Body of pancreas (tissue), 4 donors: Measurements from ENCODE around the gene ELANE. TPM values are rescaled to one million over a fixed set of nuclear protein-coding genes. Genes with fewer than 3 reads are reported as not detected.

Experiments
- ATAC-seq: fragments of 150-250 bp; one replicate; pipeline ENCODE4 v1.9.1; 2016
- DNase-seq, 4 donors: peaks; one replicate each; pipeline ENCODE4 v3.0.0-alpha.2; 2019
- H3K27ac ChIP-seq, 4 donors: fragments of 200-600 bp; sonication (generic); 1 replicate in 3 of 4; 2 replicates in 1 of 4; pipeline versions ENCODE4 v1.5.1 to v1.6.1; 2016 to 2019; ENCODE audit warnings: mild to moderate bottlenecking in 1 of 4, mixed read lengths in 1 of 4, moderate library complexity in 1 of 4
- H3K27me3 ChIP-seq, 2 donors: fragments of 200-600 bp; sonication (generic); one replicate each; pipeline ENCODE4 v1.6.0; 2016; ENCODE audit warnings: mild to moderate bottlenecking in 1 of 2
- H3K36me3 ChIP-seq, 2 donors: fragments of 200-600 bp; sonication (generic); replicated peaks in 1 of 2; 2 replicates each; pipeline ENCODE4 v1.5.1; 2016; ENCODE audit warnings: low read depth in 2 of 2; ENCODE audit not compliant: insufficient read depth in 1 of 2
- H3K4me1 ChIP-seq: fragments of 200-600 bp; sonication (generic); one replicate; pipeline ENCODE4 v1.6.0; 2016
- H3K4me3 ChIP-seq, 2 donors: fragments of 200-600 bp; sonication (generic); 1 replicate in 1 of 2; 2 replicates in 1 of 2; pipeline ENCODE4 v1.5.1; 2016 to 2019
- H3K9me3 ChIP-seq, 3 donors: fragments of 200-600 bp; sonication (generic); 1 replicate in 2 of 3; 2 replicates in 1 of 3; pipeline ENCODE4 v1.5.1; 2016
- POLR2A ChIP-seq, 3 donors: fragments of 450-650 bp; IDR thresholded peaks; one replicate each; pipeline ENCODE4 v1.6.1; 2016; ENCODE audit warnings: antibody characterized with exemption in 3 of 3, mild to moderate bottlenecking in 2 of 3
- WGBS, 2 donors: methylation state at CpG; one replicate each; pipeline ENCODE4 v1.1.5; 2017; 5-methylcytosine and 5-hydroxymethylcytosine counted together
- intact Hi-C: fragments of 100-400 bp; cut with DNase I; formaldehyde crosslinking; loops from one replicate; pipeline ENCODE4 v1.15.1; 2023
- total RNA-seq, 2 donors: library from RNA; depleted of rRNA; stranded (reverse); fragments of >200 nt; gene quantifications; one replicate each; pipeline ENCODE4 v1.1.0, GENCODE V29; 2016
- TF ChIP-seq, protein P1 (sequence below), 7 experiments: fragments of 450-650 bp in 4 of 7; fragments of 200-600 bp in 3 of 7; sonication (generic) in 3 of 7; IDR thresholded peaks; one replicate each; pipeline ENCODE4 v1.5.1; 2016 to 2019; ENCODE audit warnings: antibody characterized with exemption in 7 of 7

ELANE gene
- total RNA-seq, 2 donors from 2014 or later, result not detected

DNA sequence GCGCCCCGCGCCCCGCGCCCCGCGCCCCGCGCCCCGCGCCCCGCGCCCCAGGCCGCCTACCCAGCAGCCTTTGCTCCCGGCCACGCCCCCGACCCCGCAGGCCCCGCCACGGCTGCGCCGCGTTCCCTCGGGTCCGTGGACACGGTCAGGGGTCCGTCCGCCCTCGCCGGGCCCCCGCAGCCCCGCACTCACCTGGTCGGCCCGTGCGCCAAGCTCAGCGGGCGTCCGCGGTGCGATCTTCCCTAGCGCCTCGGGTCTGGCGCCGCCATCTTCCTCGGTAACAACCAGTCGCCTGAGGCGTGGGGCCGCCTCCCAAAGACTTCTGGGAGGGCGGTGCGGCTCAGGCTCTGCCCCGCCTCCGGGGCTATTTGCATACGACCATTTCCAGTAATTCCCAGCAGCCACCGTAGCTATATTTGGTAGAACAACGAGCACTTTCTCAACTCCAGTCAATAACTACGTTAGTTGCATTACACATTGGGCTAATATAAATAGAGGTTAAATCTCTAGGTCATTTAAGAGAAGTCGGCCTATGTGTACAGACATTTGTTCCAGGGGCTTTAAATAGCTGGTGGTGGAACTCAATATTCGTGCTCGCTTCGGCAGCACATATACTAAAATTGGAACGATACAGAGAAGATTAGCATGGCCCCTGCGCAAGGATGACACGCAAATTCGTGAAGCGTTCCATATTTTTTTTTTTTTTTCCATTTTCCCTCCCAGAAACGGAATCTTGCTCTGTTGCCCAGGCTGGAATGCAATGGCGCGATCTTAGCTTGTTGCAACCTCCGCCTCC is 41.0 kb downstream of the ELANE start, which contains the start of the genes MED16 and RNU6-9:
Gene MED16, minus strand, starts transcription at position 294 of the 796 bp plus-strand sequence. CDS start 2,056 bp downstream, outside the sequence.
Gene RNU6-9, plus strand, starts transcription at position 591 of the 796 bp plus-strand sequence.
- Histone ChIP-seq H3K4me1 (peaks cover 13% of the 10 kb centered on the region), H3K27me3 (no peaks in the 10 kb centered on the region), H3K36me3 (peaks cover 0 to 4% of the 10 kb centered on the region in 2 donors), H3K4me3 (peak within 1 kb of the TSS; percentile 67 to 81), H3K27ac (peak within 1 kb of the TSS; percentile 88 to 98 (median 96)), H3K9me3 (no peaks in the 10 kb centered on the region)
- intact Hi-C loops, result no loop called here
- ATAC-seq (peak; percentile 95), DNase-seq (peak; percentile 93 to 96 (median 96))
- TF ChIP-seq POLR2A (IDR thresholded peaks at IDR 0.05), result peak; percentile 62 to 70 (median 69)
- TF ChIP-seq, protein P1, sequence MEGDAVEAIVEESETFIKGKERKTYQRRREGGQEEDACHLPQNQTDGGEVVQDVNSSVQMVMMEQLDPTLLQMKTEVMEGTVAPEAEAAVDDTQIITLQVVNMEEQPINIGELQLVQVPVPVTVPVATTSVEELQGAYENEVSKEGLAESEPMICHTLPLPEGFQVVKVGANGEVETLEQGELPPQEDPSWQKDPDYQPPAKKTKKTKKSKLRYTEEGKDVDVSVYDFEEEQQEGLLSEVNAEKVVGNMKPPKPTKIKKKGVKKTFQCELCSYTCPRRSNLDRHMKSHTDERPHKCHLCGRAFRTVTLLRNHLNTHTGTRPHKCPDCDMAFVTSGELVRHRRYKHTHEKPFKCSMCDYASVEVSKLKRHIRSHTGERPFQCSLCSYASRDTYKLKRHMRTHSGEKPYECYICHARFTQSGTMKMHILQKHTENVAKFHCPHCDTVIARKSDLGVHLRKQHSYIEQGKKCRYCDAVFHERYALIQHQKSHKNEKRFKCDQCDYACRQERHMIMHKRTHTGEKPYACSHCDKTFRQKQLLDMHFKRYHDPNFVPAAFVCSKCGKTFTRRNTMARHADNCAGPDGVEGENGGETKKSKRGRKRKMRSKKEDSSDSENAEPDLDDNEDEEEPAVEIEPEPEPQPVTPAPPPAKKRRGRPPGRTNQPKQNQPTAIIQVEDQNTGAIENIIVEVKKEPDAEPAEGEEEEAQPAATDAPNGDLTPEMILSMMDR (IDR thresholded peaks at IDR 0.05), result peak in 1 of 7 experiments; percentile 3
- WGBS, 2 donors, result 1 to 2% methylated on average over 22 to 55 of the region's 69 CpGs

DNA sequence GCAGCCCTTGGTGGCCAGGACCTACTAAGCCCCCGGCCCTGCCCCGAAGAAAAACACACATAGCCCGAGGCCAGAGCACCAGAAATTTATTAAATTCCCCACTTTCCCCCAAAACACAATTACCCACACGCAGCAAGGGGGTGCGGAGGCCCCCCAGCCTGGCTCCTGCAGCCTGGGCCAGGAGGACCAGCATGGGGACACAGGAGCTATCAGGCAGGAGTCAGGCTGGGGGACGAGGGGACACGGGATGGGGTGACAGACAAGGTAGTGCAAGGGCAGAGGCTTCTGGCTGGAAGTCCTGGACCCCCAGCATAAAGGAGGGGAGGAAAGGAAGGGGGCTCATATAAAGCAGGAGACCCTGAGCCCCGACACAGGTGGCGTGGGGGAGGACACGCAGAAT is 44.3 kb downstream of the ELANE start:
- no peak for DNase-seq
- intact Hi-C loops, result no loop called here
- H3K4me3 ChIP-seq, result no peak overlapping the region
- peaks cover 0 to 4% of the 10 kb centered on the region in 2 donors for H3K36me3 ChIP-seq
- H3K27ac ChIP-seq, result no peak overlapping the region
- 97 to 98% methylated on average over 10 of the region's 10 CpGs for WGBS, 2 donors
- no peaks in the 10 kb centered on the region for H3K27me3 ChIP-seq
- peaks cover 5% of the 10 kb centered on the region for H3K4me1 ChIP-seq
- TF ChIP-seq, protein P1 (IDR thresholded peaks at IDR 0.05), result no peak
- no peaks in the 10 kb centered on the region for H3K9me3 ChIP-seq
- ATAC-seq, result no peak

DNA sequence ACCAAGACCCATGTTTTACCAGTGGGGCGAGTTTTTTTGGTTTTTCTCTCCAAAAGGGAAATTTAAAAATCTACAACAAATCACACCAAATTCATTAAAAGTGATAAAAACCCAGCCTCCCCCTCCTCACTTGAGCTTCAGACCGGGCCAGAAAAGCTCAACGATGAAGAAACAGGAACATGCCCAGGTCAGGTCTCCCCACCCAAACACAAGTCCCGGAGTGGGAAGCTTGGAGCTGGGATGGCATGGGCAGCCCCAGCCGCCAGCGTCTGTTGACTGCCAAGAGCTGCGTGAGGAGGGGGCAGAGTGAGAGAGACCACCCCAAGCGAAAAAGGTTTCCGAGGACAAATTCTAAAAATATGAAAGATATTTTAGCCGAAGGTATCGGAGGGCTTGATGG is 44.9 kb downstream of the ELANE start:
- H3K4me1 ChIP-seq, result peaks cover 4% of the 10 kb centered on the region
- DNase-seq, result no peak
- intact Hi-C loops, result no loop called here
- H3K4me3 ChIP-seq, result no peak overlapping the region
- H3K9me3 ChIP-seq, result no peaks in the 10 kb centered on the region
- H3K36me3 ChIP-seq, result peaks cover 0 to 4% of the 10 kb centered on the region in 2 donors
- TF ChIP-seq, protein P1 (IDR thresholded peaks at IDR 0.05), result no peak
- TF ChIP-seq POLR2A (IDR thresholded peaks at IDR 0.05), result no peak
- no peak for ATAC-seq
- no peaks in the 10 kb centered on the region for H3K27me3 ChIP-seq
- no peak overlapping the region for H3K27ac ChIP-seq
- 87 to 95% methylated on average over 11 of the region's 11 CpGs for WGBS, 2 donors

- Histone ChIP-seq H3K27ac (no peak overlapping the region), H3K4me1 (peaks cover 7% of the 10 kb centered on the region), H3K4me3 (no peak overlapping the region), H3K9me3 (no peaks in the 10 kb centered on the region), H3K27me3 (no peaks in the 10 kb centered on the region), H3K36me3 (peaks cover 0 to 4% of the 10 kb centered on the region in 2 donors)
- intact Hi-C loops, result no loop called here
- no peak for DNase-seq
- ATAC-seq, result no peak
- TF ChIP-seq, protein P1 (IDR thresholded peaks at IDR 0.05), result no peak
- TF ChIP-seq POLR2A (IDR thresholded peaks at IDR 0.05), result no peak
- WGBS, 2 donors, result 89 to 90% methylated on average over 12 to 26 of the region's 26 CpGs
Measured at GRCh38 chr19:897442-898039, 45.4 kb downstream of the ELANE start.
